Osteocyte (in vitro differentiated cells): ENCODE measurements around the gene TBC1D9. TPM values are rescaled to one million over a fixed set of nuclear protein-coding genes. Genes with fewer than 3 reads are reported as not detected.

Source experiments
- DNase-seq: peaks from one replicate; pipeline ENCODE4 v3.0.0; 2021; ENCODE audit warnings: mixed read lengths; ENCODE audit not compliant: unreplicated experiment; ENCODE audit errors: extremely low spot score
- H3K27ac Mint-ChIP-seq: one replicate; pipeline ENCODE4 v1.8.0; 2021; ENCODE audit warnings: mild to moderate bottlenecking, mixed read lengths; ENCODE audit not compliant: unreplicated experiment
- H3K27me3 Mint-ChIP-seq: one replicate; pipeline ENCODE4 v1.8.0; 2021; ENCODE audit warnings: mixed read lengths; ENCODE audit not compliant: unreplicated experiment
- H3K36me3 Mint-ChIP-seq: one replicate; pipeline ENCODE4 v1.8.0; 2021; ENCODE audit warnings: mixed read lengths; ENCODE audit not compliant: unreplicated experiment
- H3K4me1 Mint-ChIP-seq: one replicate; pipeline ENCODE4 v1.8.0; 2021; ENCODE audit warnings: mixed read lengths; ENCODE audit not compliant: unreplicated experiment
- H3K4me3 Mint-ChIP-seq: one replicate; pipeline ENCODE4 v1.8.0; 2021; ENCODE audit warnings: mild to moderate bottlenecking, moderate library complexity, mixed read lengths; ENCODE audit not compliant: unreplicated experiment
- H3K9me3 Mint-ChIP-seq: one replicate; pipeline ENCODE4 v1.8.0; 2021; ENCODE audit warnings: mixed read lengths; ENCODE audit not compliant: unreplicated experiment
- CTCF ChIP-seq: fragments of 200-600 bp; sonication (generic); IDR thresholded peaks from 2 replicates; pipeline ENCODE4 v1.5.0; 2021; ENCODE audit warnings: antibody characterized with exemption, mild to moderate bottlenecking, moderate library complexity
- total RNA-seq: library from RNA; stranded (reverse); gene quantifications from 2 replicates; pipeline ENCODE4 v1.2.1, GENCODE V29; 2021

Gene TBC1D9
- total RNA-seq, 1 donor from 2014 or later = 38.8 TPM

- Mint-ChIP-seq H3K36me3 (peaks cover 44% of the 10 kb centered on the region), H3K9me3 (no peaks in the 10 kb centered on the region), H3K27me3 (no peaks in the 10 kb centered on the region), H3K4me1 (no peaks in the 10 kb centered on the region), H3K4me3 (no peak overlapping the region), H3K27ac (no peak overlapping the region)
- no peak for TF ChIP-seq CTCF
- DNase-seq = no peak
Observed at GRCh38 chr4:140644470-140645185, 111.6 kb downstream of the TBC1D9 start.

- Mint-ChIP-seq H3K4me1 (no peaks in the 10 kb centered on the region), H3K9me3 (no peaks in the 10 kb centered on the region), H3K27me3 (no peaks in the 10 kb centered on the region), H3K4me3 (no peak overlapping the region), H3K27ac (no peak overlapping the region), H3K36me3 (peaks cover 43% of the 10 kb centered on the region)
- DNase-seq = no peak
- no peak for TF ChIP-seq CTCF
Observed at GRCh38 chr4:140643571-140644055, 112.6 kb downstream of the TBC1D9 start.

- DNase-seq = no peak
- H3K4me3 Mint-ChIP-seq = no peak overlapping the region
- no peaks in the 10 kb centered on the region for H3K4me1 Mint-ChIP-seq
- no peaks in the 10 kb centered on the region for H3K27me3 Mint-ChIP-seq
- no peak for TF ChIP-seq CTCF
- no peaks in the 10 kb centered on the region for H3K9me3 Mint-ChIP-seq
- peaks cover 37% of the 10 kb centered on the region for H3K36me3 Mint-ChIP-seq
- H3K27ac Mint-ChIP-seq = no peak overlapping the region
Observed at GRCh38 chr4:140642674-140643437, 113.3 kb downstream of the TBC1D9 start.

- Mint-ChIP-seq H3K27ac (no peak overlapping the region), H3K9me3 (no peaks in the 10 kb centered on the region), H3K36me3 (peaks cover 44% of the 10 kb centered on the region), H3K27me3 (no peaks in the 10 kb centered on the region), H3K4me3 (no peak overlapping the region), H3K4me1 (no peaks in the 10 kb centered on the region)
- no peak for DNase-seq
- TF ChIP-seq CTCF = no peak
Observed at GRCh38 chr4:140641789-140642439, 114.3 kb downstream of the TBC1D9 start.
